Eye (tissue), 1 donor: ENCODE results near the gene FAIM2.
"Not testable (repeated sequence)": the region's sequence is repeated elsewhere in the genome, so short reads cannot be mapped to it uniquely, and the experiment has no call there.

Experiments used
- DNase-seq: peaks from one replicate; pipeline ENCODE4 v3.0.0-alpha.2; 2015

FAIM2 gene

DNA sequence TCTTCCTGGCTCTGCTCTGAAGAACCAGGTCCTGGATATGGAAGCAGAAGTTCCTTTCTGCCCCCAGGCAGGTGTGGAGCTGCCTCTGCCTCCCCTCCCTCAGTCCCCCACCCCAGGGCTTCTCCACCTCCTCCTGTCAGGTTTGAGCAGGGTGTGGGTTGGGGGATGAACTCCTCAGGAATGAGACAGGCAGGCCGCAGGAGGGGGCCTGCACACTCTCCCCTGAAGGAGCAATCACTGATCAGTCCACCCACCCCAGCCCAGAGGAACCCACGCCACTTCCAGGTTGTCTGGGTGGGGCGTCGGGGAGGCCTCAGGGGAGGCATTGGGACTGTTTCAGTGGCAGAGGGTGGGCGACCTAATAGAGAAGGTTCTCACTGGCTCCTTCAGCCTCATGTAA, 26.6 kb downstream of the FAIM2 start:
- no peak for DNase-seq

DNA sequence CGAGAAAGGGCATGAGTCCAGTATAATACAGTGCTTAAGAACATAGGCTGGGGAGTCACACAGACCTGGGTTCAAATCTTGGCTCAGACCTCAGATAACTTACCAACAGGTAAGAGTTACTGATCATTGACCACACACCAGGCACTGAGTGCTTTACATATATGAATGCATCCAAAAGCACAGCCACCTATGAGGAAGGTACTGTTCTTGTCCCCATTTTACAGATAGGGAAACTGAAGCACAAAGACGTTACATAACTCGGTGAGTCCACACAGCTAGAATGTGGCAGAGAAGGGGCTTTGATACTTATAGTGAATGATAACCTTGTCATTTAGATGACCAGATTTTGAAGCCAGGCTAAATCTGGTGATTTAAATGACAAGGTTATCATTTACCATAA, 27.6 kb downstream of the FAIM2 start:
- DNase-seq, result no peak

DNA sequence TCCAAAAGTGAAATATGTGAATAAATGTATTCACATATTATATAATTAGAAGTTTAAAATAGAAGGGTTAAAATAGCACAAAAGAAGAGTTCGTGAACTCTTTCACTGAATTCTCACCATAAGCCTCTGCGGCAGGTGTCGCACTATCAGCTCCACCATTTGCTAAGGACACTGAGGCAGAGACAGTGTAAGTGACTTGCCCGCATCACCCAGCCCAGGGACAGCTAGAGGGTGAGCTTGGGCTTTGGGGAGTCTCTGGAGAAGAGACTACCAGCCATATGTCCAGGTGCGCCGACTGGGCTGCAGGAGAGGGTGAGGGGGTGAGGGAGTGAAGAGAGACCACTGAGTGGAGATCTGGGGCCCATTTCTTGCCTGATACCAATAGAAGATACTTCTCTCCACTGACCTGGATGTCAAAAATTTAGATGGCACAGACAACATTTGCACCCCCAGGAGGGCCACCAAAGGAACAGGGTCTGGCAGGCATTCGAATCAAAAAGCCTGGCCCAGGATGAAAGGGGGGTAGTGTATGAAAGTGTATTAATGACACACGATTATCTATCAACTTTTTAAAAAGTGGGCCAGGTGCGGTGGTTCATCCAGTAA, 28.5 kb downstream of the FAIM2 start:
- no peak for DNase-seq

DNA sequence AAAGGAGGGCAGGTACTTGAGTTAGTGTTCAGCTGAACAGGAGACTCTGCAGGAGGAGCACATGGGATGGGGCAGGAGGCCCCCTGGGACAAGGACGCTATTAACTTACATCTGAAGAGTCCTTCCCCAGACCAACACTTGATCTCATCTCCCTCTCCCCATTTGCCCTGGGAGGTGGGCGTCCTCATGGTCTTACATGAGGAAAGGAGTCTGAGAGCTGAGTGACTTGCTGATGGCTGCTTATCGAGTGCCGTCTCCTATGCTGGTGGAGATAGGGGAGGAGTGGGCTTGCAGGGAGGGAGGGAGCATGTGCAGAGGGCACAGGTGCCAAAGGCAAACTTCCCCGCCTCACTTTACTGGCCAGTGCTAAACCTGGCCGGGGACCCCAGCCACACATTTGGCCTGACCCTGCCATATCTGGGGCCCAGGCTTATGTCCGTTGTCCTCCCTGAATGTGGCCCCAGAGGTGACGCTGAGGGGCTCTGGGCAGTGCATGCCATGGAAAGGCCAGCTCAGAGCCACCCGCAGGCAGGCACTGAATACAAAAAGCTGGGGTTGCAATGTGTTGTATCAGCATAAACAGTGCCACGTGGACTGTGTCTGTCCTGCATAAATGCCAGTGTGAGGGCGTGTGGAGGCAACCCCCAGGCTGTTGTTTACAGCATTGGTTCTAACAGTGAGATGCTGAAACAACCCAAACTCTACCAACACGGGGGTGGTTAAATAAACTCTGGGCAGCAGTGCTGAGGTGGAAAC, 29.4 kb downstream of the FAIM2 start:
- no peak for DNase-seq

DNA sequence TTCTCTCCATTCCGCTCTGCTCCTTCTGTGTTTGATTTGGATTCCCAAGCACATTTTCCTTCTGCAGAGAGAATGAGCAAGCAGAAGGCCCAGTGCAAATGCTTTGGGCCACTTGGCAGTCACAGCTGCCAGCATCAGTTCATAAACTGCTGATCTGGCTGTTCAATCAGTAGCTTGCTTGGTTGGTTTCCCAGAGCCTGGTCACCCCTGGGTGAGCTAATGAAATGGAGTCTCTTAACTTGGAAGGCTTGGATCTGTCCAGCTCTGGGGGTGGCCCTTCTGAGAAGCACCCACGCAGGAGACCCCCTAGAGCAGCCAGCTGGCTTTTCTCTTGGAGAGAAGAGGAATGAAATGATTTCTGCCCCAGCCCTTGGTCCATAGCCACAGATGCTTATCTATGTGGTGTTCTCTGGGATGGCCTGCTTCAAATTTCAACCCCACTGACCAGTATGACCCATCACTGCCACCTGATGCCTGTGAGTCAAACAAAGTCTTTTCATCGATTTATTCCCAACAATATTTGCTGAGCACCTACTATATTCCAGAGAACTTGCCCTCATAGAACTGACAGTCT, 30.3 kb downstream of the FAIM2 start:
- DNase-seq, result no peak

DNA sequence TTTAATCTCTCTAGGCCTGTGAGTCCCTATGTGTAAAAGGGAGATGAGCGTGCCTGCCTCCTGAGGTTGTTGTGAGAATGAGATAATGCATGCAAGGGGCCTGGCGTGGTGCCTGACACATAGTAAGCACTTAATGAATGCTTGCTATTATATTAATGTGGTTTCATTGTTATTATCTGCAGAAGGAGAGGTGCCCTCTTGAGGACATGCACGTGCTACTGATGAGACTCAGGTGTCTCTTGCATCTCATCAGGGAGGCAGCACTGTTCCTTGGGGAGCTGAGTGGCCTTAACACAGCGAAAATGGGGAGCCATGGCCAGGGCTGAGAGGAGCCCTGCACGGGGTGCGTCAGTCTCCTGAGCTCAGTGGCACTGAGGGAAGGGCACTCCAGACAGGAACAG, 30.9 kb downstream of the FAIM2 start:
- no peak for DNase-seq

DNA sequence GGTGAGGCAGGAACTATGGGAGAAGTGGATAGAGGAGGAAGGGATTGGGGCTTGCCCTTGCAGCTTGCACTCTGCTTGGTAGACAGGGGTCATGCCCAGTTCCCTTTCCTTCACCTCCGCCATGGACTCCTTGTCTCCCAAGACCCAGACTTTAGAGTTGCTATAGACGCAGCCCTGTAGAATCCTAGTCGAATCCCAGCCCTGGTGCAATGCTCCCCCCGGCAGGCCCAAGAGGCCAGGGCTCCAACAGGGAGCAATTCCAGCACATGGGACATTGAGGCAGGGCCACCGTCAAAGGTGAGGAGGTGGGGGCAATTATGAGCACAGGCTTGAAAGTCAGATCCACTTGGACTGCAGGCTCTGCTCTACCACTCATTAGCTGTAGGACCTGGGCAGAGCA, 31.3 kb downstream of the FAIM2 start:
- DNase-seq, result no peak

DNA sequence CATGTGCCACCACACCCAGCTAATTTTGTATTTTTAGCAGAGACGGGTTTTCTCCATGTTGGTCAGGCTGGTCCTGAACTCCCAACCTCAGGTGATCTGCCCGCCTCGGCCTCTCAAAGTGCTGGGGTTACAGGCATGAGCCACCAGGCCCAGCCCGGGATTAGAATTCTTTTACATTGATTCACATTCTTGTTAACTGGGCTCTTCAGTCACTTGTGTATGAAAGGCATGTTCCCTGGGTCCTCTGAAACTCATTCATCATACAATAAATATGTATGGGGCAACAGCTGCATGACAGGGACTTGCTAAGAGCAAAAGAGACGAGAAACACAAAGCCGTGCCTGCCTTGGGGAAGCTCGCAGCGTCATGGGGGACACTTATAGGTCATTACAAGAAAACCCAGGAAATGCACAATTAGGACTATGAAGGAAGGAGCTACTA, 31.9 kb downstream of the FAIM2 start:
- DNase-seq, result peak; percentile 47

DNA sequence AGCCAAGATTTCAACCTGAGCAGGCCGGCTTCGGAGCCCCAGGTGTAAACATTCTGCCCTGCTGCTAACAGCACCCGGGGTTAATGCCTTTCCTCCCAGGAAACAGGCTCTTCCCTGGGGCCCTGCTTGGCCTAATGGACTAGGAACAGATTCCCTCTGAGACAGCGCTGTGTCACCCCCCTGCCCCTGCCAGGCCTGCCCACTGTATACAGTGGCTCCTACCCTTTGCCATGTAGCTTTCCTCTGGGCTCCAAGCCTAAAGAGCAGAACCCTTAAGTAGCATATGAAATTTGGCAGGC, 32.5 kb downstream of the FAIM2 start:
- DNase-seq, result no peak

DNA sequence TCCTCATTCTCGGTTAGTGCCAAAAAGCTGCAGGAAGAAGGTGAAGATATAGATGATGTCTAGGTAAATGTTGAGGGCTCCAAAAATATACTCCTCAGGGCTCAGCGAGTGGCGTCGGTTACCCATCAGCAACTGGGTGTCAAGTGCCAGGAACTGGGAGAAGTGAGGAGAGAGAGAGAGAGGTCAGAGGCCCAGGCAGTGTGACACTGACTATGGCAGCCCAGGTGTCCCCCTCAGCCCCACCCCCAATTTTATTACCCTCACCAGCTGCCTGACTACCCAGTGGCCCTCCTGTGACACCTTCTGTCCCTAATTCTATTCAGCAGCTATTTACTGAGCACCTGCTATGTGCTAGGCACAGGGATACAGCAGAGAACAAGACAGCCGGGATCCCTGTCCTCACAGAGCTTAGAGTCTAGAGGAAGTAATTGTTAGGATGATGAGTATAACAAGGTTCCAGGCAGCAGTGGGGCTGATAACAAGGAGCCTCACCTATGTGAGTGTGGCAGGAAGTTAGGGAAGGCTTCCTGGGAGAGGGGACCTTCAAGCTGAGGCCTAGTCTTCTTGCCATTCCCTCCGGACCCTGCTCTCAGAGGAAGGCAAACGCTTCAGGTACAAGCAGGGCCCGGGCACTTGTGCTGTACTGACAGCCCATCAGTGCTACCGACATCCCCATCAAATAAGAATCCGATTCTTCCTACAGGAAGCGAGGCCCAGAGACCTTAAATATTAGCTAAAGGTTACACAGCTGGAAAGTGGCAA, 33.0 kb downstream of the FAIM2 start:
- DNase-seq, result no peak

DNA sequence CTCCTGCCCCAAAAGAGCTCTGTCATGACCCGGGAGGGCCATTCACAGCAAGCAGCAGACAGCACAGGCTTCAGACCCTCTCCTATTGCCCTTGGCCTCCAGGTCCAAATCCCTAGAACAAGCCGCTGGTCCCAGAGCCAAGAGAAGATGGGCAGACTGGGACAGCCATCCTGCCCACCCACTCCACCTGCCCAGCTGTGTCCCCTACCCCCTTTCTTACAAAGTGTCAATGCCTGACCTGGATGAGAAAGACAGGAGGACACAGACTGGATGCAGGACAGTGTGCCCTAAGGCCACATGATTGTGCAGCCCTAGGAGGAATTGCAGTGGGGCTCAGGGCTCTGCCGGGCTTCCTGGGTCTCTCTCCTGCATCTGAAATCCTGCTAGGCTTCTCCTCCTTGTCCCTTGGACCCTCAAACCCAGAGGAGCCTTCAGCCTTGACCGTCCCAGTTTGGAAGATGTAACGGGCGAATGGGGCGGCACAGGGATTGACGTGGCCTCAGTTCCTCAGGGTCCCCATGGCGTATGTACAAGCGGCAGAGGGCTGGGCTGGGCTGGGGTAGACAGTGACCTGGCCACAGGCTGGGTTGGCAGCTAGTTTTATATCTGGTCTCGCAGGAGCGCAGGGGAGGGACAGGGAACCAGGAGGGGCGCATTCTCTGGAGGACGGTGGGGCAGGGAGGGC, 33.7 kb downstream of the FAIM2 start:
- no peak for DNase-seq

DNA sequence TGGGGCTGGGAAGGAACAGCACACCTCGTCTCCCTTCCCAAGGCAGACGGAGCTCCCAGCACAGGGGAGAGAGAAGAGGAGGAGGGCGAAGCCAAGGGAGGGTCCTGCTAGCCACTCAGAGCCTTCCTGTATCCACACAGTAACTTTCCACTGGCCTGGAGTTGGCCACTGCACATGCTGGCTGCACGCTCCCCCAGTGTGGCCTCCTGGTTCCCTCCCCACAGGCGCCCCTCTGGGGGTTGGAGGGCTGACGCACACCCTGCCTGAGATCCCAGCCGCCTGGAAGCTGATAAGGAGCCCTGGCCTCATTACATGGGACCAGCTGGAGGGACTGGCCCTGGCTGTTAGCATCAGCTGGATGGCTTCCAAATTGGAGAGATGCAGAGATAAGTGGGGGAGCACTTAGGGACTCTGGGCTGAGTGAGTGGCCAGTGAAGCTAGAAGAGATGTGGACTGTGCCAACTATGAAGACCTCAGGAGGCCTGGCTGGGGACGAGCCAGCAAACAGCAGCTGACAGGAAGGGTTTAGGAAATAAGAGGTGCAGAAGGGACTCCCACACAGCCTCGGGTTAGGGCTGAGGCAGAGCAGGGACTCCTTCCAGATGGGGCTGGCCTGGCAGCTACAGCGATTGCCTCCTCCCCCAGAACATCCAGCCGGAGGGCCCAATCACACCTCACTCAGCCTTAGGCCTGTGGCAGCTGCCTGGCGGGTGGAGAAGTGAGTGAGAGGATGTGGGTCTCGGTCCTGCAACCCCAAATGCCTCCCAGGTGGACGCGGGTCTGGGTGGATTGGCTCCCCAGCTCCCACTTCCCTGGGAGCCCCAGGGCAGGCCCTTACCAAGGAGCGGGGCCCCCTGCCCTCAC, 34.5 kb downstream of the FAIM2 start:
- peak; percentile 96 for DNase-seq

DNA sequence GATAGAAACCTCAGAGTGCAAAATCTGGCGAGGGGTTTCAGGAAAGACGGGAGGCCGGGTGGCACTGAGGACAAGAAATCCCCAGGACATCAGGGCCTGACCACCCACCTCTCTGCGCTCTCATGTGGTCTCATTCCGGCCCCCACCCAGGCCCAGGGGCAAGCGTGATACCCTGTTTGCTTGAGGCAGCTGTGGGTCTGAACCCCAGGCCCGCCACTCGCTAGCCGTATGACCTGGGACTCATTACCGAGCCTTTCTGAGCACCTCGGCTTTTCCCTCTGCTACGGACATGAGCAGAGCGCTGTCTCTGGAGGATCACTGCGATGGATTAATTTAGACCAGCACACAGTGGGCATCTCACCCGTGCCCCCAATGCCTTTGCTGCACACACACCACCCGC, 35.3 kb downstream of the FAIM2 start:
- DNase-seq, result no peak

DNA sequence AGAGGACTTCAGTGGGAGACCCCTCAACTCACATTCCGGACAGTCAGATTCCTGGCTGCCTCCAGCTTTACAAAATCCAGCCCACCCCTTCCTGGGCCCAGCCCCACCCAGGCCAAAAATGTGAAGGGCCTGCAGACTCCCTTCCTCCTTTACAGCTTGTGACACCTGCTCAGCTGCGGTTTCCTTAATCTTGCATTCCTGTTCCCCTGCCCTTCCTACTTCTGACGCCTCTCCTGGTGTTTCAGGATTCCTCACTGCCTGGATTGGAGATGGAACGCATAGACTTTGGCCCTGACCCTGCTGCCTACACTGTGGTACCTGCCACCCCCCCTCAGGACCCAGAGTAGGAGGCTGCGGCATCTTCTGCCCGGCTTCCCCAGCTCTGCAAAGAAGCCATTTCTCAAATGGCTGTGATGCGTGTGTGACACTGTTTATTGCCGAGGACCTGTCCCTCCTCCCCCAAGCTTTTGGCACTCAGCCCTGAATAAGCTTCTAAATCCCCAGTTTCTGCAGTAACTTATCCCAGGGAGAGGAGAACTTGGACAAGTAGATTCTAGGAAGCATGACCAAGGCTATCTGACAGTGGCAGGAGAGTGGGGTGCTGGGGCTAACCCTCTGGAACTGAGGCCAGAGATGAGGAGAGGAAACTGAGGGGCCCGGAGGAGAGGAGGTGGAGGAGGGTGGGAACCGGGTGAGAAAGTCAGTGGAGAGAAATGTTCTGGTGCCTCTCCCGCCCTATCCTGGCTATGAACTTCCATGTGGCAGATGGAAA, 35.9 kb downstream of the FAIM2 start:
- peak; percentile 36 for DNase-seq

DNA sequence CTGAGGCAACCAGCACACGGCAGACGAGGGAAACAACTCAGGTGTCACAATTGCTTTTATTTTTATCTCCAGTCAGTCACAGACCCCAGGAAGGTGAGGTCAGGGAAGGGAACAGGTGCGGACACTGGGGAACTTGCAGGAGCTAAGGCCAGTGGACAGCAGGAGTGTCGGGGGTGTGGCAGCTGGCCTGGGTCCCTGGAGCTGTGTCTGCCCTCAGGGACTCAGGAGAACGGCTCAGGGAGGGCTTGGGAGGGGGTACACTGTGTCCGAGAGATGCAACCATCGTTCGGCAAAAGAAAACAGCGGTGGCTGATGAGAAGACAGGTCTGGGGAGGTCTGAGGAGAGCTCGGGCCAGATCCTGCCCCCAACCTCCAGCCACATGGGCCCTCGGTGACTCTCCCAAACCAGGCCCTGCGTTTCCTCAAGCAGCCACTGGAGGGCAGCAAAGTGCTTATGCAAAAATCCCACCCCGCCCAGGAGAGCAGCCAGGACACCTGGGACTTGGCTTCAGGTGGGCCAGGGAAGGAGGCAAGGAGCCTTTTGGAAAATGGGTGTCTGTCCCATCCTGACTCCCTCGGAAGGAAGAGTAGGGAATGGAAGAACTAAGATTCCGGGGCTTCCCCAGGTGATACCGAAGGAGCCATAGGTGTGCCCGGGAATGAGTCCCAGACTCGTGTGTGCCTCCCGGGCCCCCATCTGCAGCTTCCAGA, 36.7 kb downstream of the FAIM2 start:
- DNase-seq, result peak; percentile 92

DNA sequence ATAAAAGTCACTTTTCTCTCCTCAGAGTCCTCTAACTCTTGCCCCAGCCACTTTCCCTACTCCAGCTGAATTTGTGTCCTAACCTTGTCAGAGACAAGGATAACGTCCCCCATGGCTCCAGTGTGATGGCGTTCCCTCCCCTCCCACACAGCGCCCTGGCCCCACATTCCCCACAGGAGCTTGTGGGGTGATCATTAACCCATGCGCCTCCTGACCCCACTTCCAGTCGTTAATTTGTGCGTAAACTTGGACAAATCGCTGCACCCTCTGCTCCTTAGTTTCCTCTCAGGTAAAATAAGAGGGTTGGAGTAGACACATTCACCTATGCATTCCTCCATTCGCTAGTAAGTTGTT, 37.9 kb downstream of the FAIM2 start:
- no peak for DNase-seq

DNA sequence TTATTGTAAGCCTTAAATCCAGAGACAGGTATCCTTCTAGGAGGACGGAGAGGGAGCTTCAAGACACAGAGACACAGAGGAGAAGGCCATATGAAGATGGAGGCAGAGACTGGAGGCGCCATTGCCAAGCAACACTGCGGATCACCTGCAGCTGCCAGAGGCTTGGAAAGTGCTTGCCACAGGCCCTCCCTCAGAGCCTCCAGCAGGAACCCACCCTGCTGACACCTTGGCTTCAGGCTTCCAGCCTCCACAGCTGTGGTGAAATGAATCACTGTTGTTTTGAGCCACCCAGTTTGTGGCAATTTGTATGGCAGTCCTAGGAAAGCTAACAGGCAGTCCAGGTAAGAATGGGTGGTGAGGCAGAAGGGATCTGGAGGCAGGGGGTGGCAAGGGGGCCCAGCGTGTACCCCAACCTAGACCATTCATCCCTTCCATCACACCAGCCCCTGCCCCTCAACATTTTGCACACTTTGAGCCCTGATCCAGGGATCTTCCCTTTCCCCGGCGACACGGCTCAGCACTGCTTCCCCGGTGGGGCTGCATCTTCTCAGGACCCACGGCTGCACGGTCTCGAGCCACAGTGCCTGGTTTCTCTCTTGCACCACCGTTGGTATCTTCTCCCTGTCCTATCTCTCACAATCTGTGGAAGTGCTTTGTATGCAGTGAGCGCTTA, 38.5 kb downstream of the FAIM2 start:
- DNase-seq, result no peak

DNA sequence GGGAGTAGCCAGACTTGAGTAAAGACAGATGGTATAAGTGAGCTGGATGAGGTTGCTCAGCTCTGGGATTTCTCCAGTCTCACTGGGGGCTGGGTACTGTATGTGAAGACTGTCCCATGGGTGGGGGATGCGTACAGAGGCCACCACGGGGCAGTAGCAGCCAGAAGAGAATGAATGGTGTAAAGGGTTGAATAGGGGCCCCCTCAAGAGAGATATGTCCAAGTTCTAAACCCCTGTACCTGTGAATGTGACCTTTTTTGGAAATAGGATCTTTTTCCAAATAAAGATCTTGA, 39.0 kb downstream of the FAIM2 start:
- DNase-seq, result no peak

DNA sequence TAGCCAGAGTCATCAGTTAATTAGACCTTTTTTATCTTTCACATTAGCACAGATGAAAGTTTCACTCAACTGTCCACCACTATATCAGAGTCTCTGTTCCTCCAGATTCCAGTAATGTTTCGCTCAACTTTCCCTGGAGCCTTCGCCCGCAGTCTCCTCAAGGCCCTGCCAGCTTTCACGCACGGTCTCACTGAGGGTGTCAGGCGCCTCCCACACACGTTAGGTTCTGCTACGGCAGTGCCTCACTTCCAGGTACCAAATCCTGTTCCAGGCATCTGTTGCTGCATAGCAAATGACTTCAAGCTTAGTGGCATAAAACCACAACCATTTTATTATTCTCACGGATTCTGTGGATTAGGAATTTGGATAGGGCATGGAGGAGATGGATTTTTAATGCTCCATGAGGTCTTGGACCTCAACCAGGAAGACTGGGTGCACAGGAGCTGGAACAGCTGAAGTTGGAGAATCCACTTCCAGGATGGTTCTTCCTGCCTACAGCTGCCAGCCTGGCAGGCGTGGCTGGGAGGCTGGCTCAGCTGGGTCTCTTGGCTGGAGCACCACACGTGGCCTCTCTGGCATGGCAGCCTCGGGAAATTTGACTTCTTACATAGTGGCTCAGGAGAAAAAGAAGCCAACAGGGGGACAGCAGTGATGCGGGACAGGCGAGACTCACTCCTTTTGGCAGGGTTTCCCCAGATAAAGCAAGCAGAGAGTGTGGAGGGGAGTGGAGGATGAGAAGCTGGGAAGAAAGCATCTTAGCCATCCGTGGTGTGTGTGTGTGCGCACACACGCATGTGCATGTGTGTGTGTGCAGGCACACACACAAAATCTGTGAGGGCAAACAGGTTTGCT, 39.5 kb downstream of the FAIM2 start:
- DNase-seq, result no peak

DNA sequence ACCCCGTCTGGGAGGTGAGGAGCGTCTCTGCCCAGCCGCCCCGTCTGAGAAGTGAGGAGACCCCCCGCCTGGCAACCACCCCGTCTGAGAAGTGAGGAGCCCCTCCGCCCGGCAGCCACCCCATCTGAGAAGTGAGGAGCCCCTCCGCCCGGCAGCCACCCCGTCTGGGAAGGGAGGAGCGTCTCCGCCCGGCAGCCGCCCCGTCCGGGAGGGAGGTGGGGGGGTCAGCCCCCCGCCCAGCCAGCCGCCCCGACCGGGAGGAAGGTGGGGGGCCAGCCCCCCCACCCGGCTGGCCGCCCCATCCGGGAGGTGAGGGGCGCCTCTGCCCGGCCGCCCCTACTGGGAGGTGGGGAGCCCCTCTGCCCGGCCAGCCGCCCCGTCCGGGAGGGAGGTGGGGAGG, 42.8 kb downstream of the FAIM2 start:
- not testable (repeated sequence) for DNase-seq
